ENCODE results near the gene THRA.
A peak's percentile ranks its signal among the peaks of the same experiment; 100 is the strongest.
"Not testable (repeated sequence)": the region's sequence is repeated elsewhere in the genome, so short reads cannot be mapped to it uniquely, and the experiment has no call there.

THRA gene

DNA sequence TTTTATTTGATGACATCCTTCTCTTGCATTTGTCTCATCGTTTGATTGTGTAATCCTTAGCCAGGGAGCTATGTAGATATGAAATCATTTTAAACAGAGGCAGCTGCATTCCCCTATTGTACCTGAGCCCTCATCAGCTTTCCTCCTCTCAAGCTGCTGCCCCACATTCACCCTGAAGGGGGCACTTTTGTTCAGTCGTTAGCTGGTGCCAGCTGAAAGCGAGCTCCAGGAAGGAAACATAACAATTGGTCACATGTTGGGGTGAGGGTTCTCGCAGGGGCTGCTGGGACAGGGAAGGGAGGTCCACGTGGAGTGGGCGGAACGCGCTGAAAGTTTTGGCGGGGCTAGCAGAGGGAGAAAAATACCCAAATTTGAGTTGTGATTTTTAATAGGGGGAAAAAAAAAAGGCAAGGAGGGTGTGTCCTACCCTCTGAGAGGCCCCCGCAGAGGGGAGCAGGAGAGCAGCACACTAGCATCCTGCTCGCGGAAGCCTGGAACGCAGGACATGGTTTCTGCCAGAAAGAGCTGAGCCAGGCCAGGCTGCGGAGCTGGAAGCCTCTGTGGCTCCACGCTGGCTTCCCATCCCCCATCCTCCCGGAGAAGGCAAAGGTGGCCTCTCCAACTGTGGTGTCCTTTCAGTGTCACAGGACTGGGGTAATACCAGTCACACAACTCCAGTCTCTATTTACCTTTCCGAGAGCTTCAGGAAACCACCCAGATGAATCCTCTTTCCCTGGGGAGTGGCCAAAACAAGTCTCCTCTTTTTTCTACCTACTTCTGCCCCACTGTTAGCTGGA, 50.5 kb downstream of the THRA start:
- DNase-seq (ENCODE audit: low spot score) = peak; percentile 96

DNA sequence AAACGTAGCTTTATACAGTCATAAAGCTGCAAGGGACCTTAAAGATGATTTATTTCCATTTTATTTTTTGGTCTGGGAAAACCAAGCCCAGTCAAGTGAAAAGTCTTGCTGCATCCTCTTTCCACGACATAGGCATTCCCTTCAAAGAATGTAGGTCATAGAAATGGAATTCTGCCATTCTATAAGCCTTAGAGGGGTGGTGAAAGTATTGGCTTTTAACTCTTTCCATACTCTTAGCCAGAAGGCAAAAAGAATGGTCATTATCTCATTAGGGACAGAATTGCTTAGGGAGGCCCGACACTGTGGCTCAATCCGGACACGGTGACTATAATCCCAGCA, 51.1 kb downstream of the THRA start:
- DNase-seq (ENCODE audit: low spot score) = no peak

DNA sequence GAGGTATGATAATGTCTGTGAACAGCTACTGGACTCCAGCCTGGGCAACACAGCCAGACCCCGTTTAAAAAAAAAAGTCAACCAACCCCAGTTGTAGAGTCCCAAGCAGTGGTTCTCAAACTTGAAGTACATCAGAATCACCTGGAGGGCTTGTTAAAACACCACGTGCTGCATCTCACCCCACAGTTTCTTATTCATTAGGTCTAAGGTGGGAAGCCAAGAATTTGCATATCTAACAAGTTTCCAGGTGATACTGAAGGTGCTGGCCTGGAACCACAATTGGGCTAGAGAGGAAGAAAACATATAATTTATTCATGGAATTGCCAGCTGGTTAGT, 52.3 kb downstream of the THRA start:
- no peak for DNase-seq (ENCODE audit: low spot score)

DNA sequence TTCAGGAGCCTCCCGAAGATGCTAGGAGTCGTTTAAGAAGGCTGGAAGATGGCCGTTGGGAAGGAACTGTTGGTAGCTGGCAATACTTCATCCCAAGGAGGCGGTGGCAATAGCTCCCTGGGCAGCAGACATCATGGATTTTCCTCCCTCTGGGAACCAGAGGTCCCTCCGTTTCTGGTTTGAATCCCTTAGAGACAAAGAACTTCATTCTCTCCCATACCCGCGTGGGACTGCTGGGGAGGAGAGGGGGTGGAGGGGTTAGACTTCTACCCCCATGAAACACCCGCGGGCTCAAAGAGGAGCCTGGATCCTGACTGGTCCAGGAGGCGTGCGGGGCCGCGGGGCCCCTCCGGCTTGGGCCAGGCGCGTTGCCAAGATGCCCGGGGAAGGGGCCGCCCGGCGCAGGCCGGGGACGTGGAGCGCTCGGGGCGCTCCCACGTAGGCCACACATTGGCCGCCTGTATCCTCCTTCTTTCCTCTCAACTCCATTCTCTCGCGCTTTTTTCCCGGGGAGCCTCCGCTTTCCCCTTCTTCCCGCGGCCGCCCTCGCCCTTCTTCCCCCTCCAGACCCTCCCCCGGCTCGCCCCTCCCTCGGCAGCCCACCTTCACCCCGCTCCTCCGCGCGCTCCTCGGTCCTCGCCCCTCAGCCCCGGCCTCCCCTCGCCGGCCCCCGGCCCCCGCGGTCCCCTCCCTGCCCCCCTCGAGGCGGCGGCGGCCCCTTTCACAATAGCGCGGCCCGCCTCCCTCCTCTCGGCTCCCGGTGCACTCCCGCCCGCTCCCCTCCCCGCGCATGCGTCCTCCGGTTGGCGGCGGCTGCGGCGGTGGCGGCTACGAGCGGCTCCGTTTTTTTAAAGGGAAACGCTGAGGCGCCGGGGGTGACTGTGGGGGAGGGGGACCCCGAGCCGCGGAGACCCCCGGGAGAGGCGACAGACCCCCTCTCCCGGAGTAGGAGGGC, 58.7 kb downstream of the THRA start, which contains the start of gene MSL1:
TSS of gene MSL1 (plus strand) at position 791 of the 955 bp plus-strand sequence. CDS start 642 bp downstream, outside the sequence.
- DNase-seq (ENCODE audit: low spot score) = peak; percentile 89

DNA sequence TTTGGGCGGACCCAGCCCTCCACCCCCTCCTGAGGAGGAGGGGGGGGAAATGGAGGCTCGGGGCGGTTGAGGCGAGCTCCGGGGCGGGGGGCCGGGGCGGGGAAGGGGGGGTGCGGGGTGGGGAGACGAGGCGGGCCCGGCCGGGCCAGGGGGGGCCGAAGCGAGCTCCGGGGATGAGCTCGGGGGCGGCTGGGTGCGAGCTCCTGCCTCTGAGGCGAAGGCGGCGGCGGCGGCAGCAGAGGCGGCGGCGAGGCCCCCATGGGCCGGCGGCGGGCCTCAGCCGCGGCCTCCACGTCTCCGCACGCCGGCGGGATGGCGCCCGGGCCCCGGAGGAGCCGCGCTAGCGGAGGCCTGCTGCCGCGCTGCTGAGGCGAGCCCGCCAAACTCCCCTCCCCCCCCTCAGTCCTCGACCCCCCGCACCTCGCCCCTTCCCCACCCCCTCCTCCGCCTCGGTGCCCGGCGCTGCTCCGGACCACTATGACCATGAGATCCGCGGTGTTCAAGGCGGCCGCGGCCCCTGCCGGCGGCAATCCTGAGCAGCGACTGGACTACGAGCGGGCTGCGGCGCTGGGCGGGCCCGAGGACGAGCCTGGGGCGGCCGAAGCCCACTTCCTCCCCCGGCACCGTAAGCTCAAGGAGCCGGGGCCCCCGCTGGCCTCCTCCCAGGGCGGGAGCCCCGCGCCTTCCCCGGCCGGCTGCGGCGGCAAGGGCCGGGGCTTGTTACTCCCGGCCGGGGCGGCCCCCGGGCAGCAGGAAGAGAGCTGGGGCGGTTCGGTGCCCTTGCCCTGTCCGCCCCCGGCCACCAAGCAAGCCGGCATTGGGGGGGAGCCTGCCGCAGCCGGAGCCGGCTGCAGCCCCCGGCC, 59.6 kb downstream of the THRA start:
- no peak for DNase-seq (ENCODE audit: low spot score)

DNA sequence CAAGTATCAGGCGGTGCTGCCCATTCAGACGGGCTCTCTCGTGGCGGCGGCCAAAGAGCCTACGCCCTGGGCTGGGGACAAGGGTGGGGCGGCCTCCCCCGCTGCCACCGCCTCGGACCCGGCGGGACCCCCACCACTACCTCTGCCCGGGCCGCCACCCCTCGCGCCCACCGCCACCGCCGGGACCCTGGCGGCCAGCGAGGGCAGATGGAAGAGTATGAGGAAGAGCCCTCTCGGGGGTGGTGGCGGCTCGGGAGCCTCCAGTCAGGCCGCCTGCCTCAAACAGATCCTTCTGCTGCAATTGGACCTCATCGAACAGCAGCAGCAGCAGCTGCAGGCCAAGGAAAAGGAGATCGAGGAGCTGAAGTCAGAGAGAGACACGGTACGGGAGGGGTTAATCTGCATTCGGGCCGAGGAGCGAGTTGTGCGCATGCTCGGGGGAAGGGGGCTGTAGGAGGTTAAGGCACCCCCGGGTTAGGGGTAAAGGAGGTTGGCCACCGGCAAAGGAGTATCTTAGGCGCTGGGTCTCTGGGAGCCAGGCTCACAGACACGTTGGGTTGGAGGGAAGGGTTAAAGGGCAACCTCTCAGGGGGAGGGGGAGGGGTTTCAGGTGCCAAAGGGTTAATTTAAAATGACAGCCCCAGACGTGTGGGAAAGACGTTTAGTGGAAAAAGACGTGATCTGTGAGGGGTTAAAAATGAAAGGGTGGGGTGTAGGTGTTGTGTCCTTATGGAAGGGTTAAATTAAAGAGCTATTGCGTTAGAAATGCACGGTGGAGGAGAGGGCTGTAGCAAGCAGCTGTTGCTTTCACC, 60.4 kb downstream of the THRA start:
- DNase-seq (ENCODE audit: low spot score) = no peak

DNA sequence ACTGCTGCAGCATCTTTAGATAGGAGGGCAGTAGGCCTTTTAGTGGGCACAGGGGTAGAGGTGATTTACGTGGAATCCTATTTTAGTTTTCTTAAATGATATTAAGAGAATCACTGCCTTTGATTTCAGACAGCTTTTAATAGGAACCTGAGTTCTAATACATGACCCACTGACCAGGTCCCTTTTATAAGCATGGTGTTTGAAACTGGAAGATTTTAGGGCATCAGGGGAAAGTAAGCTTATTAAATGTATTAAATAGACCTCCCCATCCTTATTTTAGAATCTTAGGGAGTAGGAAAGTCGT, 61.0 kb downstream of the THRA start:
- no peak for DNase-seq (ENCODE audit: low spot score)

DNA sequence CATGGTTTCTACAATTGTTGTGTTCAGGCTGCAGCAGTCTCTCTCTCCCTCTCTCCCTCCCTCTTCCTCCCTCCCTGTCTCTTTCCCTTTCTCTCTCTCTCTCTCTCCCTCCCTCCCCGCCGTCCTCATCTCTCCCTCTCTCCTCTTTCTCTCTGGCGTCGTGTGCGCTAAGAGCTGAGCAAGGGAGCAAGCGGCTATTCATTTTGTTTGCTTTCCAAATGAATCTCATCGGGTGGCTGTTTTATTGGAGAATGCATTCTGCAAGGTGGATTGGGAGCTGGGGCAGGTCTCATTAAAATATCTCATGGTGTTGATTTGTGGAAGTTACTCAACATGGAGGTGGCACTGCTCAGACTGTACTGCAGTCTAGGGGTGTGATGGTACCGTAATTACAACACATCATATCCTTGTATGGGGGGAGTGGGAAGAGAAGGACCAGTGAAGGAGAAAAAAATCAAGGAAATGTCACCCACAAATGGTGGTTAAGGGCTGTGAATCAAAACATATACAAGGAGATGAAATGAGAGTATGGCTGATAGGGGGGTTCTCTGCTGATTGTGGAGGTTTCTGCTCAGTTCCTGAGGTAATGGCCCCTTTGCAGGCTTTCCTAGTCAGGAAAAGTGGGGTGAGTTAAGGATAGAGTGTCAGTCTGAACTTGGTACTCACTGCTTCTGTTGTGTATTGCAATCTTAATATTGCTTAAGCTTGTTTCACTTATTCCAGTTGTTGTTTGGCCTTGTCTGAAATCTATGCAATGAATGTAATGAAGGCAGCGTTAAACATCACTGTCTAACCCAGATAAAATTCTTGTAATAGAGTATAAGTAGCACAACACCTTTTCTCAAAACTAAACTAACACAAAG, 61.7 kb downstream of the THRA start:
- DNase-seq (ENCODE audit: low spot score) = no peak

DNA sequence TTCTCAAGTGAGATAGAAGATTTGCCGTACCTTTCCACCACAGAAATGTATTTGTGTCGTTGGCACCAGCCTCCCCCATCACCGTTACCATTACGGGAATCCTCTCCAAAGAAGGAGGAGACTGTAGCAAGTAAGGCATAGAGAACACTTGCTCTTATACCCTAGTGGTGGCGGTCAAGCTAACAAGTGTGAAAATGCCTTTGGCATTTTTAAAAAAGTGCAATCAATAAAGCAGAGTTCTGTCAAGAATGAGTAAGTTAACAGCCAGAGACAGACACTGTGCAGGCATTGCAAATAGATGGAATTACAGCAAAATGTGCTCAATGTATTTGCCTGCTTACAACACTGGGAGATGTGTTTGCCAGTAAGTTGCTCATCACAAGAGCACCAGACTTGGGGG, 66.7 kb downstream of the THRA start:
- no peak for DNase-seq (ENCODE audit: low spot score)

DNA sequence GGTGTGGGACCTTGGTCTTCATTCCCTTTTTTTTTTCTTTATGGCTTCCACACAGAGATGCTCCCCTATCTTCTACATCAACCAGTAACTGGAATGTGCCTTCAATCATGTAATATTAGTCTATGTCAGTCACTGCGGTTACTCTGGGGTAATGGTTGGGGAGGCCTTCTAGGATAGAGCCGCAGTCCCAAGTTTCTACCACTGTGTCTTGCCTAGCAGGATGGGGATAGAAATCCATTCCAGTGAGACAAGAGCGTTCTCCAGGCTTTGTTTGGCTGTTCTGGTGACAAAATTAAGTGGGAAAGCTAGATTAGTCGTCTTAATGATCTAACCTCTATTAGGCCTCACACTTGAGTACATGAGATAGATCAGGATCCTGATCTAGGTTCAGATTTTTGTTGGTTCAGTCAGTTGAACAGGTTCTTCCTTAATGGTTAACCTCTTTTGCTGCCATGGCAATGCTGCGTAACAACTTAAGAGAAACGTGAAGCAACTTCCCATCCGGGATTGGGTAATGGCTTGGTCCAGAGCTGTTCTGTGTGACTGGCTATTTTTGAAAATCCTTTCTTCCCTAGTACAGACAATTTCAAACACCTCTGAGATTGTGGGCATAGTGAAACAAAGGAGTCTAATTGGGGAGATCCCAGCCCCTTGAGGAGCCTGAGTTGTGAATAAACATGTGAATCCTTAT, 67.7 kb downstream of the THRA start:
- DNase-seq (ENCODE audit: low spot score) = no peak

DNA sequence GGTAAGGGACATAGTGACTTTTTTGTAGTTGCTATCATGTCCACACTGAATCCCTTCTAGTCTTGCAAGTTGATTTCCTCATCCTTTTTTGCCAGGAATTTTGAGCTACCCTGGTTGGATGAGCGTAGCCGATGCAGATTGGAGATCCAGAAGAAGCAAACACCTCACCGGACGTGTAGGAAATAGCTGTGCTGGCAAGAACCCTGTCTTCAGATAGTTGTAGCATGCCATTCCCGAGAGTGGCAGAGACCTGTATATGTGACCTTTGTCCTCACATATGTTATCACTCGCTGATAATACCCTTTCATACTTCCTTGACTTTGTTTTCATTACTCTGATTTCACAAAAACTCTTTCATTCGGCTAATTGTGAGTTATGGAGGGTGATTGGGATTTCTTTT, 71.4 kb downstream of the THRA start:
- no peak for DNase-seq (ENCODE audit: low spot score)

DNA sequence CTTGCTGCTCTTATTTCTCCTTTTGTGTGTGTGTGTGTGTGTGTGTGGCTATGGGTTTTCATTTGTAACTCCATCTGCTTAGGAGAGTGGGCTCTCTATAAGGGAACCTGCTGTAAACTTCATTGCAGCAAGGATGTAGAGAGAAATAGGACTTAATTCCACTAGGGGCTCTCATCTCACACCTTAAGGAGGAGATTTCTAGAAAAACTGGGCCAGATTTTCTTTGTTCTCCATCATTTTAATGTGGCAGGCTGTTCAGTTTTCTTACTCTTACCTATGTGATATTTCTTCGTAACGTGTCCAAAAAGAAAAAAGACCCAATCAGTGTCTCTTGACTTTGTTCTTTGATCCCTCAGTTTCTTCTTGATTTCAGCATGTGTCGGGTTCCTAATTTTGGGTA, 73.1 kb downstream of the THRA start:
- no peak for DNase-seq (ENCODE audit: low spot score)

DNA sequence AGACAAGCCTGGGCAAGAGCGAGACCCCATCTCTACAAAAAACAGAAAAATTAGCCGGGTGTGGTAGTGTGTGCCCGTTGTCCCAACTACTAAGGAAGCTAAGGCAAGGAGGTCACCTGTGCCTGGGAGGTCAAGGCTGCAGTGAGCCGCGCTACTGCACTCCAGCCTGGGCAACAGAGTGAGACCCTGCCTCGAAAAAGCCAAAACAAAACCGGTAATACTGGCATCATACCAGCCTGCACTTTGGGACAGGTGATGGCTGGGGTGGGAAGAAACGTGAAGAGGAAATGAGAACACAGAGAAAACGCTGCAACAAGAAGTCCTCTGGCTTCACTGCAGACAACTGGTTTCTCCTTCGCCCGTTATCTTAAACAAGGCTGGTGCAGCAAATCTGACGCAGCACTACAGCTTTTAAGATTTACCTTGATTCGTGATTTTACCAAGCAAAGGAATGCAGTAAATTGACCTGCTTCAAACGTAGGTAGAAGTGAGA, 76.8 kb downstream of the THRA start:
- no peak for DNase-seq (ENCODE audit: low spot score)

DNA sequence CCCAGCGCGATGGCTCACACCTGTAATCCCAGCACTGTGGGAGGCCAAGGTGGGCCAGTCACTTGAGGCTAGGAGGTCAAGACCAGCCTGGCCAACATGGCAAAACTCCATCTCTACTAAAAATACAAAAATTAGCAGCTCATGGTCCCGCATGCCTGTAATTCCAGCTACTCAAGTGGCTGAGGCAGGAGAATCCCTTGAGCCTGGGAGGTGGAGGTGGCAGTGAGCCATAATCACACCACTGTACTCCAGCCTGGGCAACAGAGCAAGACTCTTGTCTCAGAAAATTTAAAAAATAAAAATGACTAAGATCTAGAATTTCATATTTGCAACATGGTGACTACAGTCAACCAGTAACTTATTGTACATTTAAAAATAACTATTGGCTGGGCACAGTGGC, 80.4 kb downstream of the THRA start:
- not testable (repeated sequence) for DNase-seq (ENCODE audit: low spot score)
